CD4-positive, alpha-beta T cell treated with Interleukin-4 for 4 hours (primary cell): Measurements from ENCODE around the gene SLIT1.

Source experiments
- DNase-seq: peaks from one replicate; pipeline ENCODE4 v3.0.0-alpha.2; 2020

SLIT1 gene

DNA sequence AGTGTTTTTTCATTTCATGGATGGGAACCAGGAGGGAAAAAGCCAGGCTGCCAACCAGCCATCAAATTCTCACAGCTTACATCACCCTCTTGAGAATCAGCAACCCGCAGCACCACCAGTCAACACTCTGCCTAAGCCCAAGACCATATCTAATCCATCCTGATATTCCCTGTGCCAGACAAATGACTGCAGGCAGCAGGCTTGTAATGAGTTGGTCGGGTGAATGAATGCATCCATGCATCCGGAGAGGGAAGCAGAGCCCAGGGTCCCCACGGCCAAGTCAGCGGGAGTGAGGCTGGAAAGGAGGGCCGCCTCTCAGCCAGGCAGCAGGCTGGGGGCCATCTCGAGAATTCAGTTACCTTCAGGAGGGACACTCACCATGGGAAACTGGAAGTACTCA, 46.9 kb downstream of the SLIT1 start:
- no peak for DNase-seq

DNA sequence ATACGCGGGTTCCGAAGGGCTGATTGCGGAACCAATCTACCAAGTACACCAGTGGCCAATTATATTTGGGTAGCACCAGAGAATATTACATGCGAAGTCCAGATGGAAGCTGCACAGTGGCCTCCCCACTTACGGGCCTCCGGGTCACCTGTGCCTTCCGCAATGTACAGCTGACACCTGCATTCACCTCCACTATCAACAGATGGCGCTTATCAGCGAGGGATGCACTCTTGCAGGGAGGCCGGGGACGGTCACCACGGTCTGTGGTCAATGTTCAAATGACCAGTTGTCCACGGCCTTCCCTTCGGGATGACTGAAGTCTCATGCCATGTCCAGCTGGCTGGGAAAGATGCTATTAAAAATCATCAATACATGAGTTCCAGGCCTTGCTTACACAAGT, 47.6 kb downstream of the SLIT1 start:
- no peak for DNase-seq

DNA sequence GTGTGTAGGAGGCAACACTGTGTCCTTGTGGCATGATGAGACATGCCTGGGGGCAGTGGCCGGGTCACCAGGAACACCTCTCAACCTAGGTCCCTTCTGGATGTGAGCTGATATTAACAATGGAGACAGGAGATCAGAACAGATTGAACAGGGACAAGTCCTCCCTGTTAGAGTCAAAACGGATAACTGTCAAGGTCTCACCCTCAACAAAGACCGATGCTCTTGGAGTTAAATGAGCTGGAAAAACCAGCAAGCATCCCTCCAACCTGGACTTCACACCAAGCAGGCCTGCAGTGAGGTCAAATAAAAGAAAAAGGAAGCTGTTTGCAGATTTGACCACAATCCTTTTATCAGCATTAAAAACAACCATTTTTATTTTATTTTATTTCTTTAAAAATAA, 49.0 kb downstream of the SLIT1 start:
- DNase-seq, result no peak

- no peak for DNase-seq
Observed at GRCh38 chr10:97135464-97135863, 50.3 kb downstream of the SLIT1 start.

DNA sequence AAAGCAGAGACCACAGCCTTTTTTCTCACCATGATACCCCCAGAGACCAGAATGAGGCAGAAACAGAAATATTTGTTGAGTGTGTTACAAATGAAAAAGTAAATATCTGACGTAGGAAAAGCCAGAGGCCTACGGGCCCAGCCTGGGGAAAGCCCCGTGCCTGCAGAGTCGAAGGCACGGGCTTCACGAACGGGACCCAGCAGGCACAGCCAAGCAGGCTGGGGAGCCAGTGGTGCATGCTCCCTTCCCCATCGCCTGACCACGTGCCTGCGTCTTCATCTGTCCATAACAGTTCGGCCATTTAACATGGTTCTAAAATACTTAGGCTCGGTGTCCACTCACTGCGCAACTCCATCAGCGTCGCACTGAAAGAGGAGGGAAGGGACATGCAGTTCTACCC, 50.8 kb downstream of the SLIT1 start:
- no peak for DNase-seq

- DNase-seq, result no peak
Observed at GRCh38 chr10:97134110-97134509, 51.6 kb downstream of the SLIT1 start.

DNA sequence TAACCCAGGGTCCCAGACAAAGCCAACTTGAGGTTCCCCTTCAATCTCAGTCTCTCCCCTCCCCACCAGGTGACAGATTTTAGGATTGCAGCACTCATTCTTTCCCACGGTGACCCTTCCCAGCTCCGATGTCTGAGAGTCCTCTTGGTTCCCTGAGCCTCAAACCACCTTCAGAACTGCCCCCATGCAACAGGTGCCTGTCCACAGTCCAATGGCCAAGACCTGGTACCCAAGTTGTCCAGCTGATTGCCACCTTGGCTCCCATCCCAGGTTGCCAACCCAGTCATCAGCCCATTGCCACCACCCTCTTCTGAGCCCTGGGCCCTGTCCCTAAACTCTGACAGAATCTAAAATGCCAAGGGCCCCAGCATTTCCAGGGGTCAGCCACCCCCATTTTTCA, 53.5 kb downstream of the SLIT1 start:
- DNase-seq, result no peak

DNA sequence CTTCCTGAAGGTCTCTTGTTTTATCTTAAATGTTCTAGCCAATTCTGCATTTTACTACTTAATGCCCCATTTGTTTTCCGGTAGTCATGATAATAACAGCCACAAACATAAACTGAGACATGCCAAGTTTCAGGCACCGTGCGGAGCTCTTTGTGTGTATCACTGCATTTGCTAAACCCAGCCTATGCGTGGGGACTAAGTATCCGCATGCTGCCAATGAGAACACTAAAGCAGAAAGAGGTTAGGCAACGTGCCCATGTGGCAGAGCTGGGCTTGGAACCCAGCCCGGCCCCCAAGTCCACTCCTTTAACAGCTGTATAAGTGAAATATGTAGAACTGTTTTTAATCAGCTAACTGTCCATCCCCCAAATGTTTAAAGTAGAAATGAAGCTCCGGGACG, 54.1 kb downstream of the SLIT1 start:
- DNase-seq, result no peak

DNA sequence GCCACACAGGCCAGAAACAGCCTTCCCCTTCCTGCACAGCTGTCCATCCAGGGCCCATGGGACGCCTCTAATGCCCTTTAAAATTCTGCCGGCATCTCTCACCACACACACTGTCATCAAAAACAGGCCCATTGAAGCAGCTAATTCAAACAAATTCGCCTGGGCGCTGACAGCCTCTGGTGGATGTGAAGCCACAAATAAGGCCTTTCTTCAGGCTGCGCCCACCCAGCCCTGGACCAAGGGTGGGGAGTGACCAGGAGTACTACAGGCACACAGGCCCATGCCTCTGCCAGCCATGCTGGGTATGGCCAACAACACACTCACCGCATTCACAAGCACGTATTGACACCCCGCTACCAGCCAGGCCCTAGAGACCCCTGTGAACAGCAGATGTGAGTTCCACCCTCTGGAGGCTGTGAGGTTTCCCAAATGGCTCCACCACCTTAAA, 54.6 kb downstream of the SLIT1 start:
- DNase-seq, result no peak

GRCh38 chr10:97129666-97130065, 56.1 kb downstream of the SLIT1 start:
- no peak for DNase-seq

- DNase-seq, result no peak
Observed at GRCh38 chr10:97128516-97129154, 57.1 kb downstream of the SLIT1 start.

DNA sequence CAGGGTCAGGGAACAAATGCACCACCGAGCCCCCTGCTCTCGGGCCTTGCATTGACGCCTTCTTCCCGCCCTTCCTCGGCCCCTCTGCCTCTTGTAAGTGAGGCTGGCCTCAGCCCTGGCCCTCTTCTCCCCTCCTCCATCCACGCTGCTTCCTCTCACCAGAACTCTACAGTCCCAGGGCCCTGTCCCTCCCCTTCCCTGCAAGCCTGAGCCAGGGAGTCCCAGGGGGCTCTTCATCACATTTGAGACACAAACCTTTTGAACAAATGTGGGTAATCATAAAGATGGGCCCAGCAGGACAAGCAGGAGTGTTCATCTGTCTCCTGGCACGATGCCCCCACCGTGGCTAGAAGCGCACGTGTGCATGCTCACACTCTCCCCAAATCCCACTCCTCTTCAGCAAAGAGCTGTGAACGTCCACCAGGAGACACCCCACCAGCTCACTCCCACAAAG, 57.7 kb downstream of the SLIT1 start:
- no peak for DNase-seq

DNA sequence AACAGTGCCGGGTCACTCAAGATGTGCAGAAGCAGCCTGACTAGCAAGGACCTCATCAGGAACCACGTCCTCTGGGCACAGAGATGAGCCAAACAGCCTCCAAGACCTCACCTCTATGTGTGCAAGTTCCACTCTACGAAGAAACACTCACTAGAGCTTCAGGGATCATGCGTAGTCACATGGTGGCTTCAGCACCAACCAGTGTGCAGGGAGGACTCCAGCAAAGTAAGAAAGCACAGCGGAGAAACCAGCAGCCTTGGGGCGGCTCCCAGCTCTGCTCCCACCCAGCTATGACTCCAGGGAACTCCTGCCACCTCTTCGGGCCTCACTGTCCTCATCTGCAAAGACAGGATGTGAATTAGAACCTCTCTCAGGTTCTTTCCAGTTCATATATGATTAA, 58.2 kb downstream of the SLIT1 start:
- no peak for DNase-seq

GRCh38 chr10:97124211-97124610, 61.5 kb downstream of the SLIT1 start:
- no peak for DNase-seq

GRCh38 chr10:97123765-97124164, 62.0 kb downstream of the SLIT1 start:
- no peak for DNase-seq

GRCh38 chr10:97121041-97121440, 64.7 kb downstream of the SLIT1 start:
- DNase-seq, result no peak

GRCh38 chr10:97120370-97120769, 65.4 kb downstream of the SLIT1 start:
- DNase-seq, result no peak

DNA sequence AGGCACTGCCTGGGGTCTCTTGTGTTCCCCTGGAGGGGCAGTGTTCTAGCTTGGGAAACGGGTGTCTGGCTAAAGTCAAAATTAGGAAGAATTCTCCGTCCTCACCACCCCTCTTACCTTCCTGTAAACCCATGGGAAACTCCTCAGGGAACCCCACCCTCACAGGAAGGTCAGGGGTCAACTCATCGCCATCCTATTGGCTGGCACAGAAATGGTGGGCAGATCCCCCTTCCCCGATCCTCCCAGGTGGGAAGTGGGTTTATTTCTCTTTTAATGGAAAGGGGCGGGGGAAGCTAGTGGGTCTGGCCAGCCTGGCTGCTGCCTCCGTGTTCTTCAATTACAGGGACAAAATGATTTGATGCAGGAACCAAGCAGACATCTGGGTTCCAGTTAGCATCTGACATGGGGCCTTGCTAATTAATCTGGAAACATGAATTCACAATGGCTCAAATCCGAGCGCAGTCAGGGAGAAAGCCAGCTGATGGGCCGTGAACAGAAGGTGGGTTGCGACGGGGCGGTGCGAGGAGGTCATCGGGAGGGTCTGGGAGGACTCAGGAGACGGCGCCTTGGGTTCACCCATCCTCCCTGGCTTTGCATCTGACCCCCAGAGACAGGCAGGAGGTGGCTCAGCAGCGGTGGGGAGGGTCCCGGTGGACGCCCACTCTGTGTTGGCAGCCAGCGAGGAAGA, 66.6 kb downstream of the SLIT1 start:
- DNase-seq, result no peak

DNA sequence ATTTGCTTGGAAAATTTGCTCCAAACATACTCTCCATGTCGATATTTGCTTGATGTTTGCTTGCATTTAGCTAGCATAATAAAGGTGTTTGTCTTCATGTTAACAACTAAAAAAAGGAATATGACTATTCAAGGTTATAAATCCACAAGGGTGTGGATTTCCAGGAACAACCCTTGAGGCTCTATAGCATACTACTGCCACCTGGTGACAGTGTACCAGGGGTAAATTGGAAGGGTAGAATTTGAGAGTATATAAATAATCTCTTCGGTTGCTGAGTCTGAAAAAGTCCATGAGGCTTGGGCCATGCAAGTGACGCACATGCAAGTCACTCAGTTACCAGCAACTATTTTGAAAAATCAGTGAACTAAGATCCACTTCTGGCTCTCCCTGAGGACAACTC, 68.4 kb downstream of the SLIT1 start:
- no peak for DNase-seq

DNA sequence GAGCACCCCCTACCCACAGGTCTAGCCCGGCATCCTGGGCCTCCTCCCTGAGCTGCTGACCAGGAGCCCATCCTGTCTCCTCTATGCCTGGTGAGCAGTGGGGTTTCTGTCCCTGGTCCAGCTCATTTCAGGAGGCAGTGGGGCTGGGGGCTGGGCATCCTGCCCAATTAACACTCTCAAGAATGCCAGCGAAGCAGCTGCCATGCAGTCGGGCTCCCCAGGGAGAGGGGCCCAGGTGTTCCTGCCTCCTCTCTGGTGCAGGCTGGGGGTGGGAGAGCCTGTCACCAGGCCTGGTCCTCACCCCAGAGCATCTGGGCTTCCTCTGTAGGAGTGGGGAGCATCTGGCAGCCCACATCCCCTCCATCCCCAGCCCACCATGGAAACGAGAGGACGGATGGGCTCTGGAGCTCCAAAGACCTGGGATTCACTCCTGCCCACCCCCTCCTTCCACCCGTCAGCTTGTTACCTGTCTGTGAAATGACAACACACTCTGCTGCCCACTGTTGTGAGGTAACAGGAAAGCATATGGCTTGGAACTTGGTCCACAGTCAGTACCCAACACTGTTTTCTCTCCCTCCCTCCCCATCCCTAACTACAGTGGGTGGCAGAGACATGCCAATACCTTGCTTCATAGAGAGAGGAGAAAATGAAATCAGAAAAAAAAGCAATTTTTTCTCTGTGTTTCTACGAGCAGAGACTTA, 69.1 kb downstream of the SLIT1 start:
- DNase-seq, result no peak

DNA sequence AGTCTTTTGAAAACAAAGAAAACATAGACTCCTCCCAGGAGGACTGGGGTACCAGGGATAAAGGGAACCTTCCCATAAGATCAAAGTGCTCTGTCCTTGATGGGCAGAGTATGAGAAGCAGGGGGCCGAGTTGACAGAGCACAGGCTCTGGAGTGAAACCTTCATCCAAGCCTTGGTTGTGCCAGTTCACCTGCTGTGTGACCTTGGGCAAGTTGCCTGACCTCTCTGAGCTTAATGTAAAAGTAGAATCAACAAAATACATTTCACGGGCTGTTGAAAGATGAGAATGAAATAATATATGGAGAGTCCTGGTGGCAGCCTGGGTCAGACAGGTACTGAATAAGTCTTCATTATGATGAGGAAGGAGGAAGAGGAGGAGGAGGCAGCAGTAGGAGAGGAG, 69.9 kb downstream of the SLIT1 start:
- no peak for DNase-seq

GRCh38 chr10:97111615-97112014, 74.1 kb downstream of the SLIT1 start:
- no peak for DNase-seq

- DNase-seq, result no peak
Observed at GRCh38 chr10:97109547-97109946, 76.2 kb downstream of the SLIT1 start.

DNA sequence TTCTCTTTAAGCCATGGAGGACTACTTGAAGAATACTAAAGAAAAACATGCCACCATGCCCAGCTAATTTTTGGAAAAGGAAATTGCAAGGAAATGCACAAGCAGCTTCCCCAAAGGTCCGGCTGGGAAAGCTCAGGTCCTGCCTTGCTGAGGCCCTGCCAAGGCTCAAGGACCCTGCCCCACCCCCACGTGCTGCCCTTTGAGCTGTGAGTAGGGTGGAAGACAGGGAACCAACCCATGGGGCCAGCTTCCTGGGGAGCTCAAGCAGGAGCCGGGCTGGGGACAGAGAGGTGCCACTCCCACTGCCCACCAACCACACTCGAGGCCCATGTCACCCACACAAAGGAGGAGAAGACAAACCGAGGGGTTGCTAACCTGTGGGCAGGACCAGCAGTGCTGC, 78.2 kb downstream of the SLIT1 start:
- no peak for DNase-seq
